SK-N-SH (cell line): ENCODE measurements around the gene SLC22A17. TPM values are rescaled to one million over a fixed set of nuclear protein-coding genes. Genes with fewer than 3 reads are reported as not detected.

Experiments
- CTCF ChIA-PET: fragments of 300-600, 350-600 bp; formaldehyde crosslinking; extraction: SDS; loops from one replicate; lab custom pipeline; 2021; lab: Yijun Ruan, JAX
- POLR2A ChIA-PET: fragments of 350-600 bp; sonication (Branson Sonifier 250); formaldehyde crosslinking; extraction: SDS; loops from one replicate; lab custom pipeline; 2020; ENCODE audit warnings: antibody characterized with exemption, inconsistent platforms; lab: Yijun Ruan, JAX
- DNase-seq: peaks from one replicate; pipeline ENCODE4 v3.0.0; 2012
- H2AFZ ChIP-seq: fragments of 200-600 bp; sonication (generic); 2 replicates; pipeline ENCODE4 v1.8.1; 2016; ENCODE audit warnings: antibody characterized with exemption, mild to moderate bottlenecking, low read depth
- H3F3A ChIP-seq: fragments of 200-600 bp; sonication (generic); replicated peaks from 2 replicates; pipeline ENCODE3; 2016; ENCODE audit warnings: antibody characterized with exemption, mild to moderate bottlenecking; ENCODE audit not compliant: insufficient read depth
- H3K27ac ChIP-seq, 2 experiments: fragments of 200-500 bp in 1 of 2; fragments of 200-600 bp in 1 of 2; sonication (Bioruptor generic) in 1 of 2; sonication (generic), shearing (Covaris generic) in 1 of 2; 2 replicates each; pipeline versions ENCODE4 v1.5.1 to v1.6.1; 2014 to 2016; ENCODE audit warnings: low read depth in 2 of 2, inconsistent platforms in 1 of 2, low read length in 1 of 2, mild to moderate bottlenecking in 1 of 2, mixed read lengths in 1 of 2
- H3K27me3 ChIP-seq: fragments of 200-600 bp; sonication (generic), shearing (Covaris generic); 2 replicates; pipeline ENCODE4 v1.6.1; 2016; ENCODE audit warnings: mixed run types; ENCODE audit not compliant: insufficient read depth
- H3K36me3 ChIP-seq, 2 experiments: fragments of 200-500 bp in 1 of 2; fragments of 200-600 bp in 1 of 2; sonication (Bioruptor generic) in 1 of 2; sonication (generic) in 1 of 2; replicated peaks in 1 of 2; 2 replicates each; pipeline versions ENCODE3 to v1.5.1; 2014 to 2016; ENCODE audit warnings: low read length in 1 of 2, mild to moderate bottlenecking in 1 of 2; ENCODE audit not compliant: insufficient read depth in 2 of 2, control insufficient read depth in 1 of 2
- H3K4me1 ChIP-seq, 2 experiments: fragments of 200-500 bp in 1 of 2; fragments of 200-600 bp in 1 of 2; sonication (Bioruptor generic) in 1 of 2; sonication (generic), shearing (Covaris generic) in 1 of 2; 2 replicates each; pipeline versions ENCODE4 v1.5.1 to v1.6.1; 2014 to 2016; ENCODE audit warnings: low read depth in 1 of 2, low read length in 1 of 2, mixed run types in 1 of 2; ENCODE audit not compliant: insufficient read depth in 2 of 2, control insufficient read depth in 1 of 2
- H3K4me2 ChIP-seq: fragments of 200-600 bp; sonication (generic), shearing (Covaris generic); 2 replicates; pipeline ENCODE4 v1.6.1; 2017; ENCODE audit warnings: mixed run types
- H3K4me3 ChIP-seq, 2 experiments: fragments of 200-500 bp in 1 of 2; fragments of 200-600 bp in 1 of 2; sonication (Bioruptor generic) in 1 of 2; sonication (generic), shearing (Covaris generic) in 1 of 2; 2 replicates each; pipeline versions ENCODE4 v1.5.1 to v1.8.1; 2014 to 2016; ENCODE audit warnings: low read depth in 2 of 2, inconsistent platforms in 1 of 2, low read length in 1 of 2, mild to moderate bottlenecking in 1 of 2, mixed read lengths in 1 of 2, moderate library complexity in 1 of 2
- H3K79me2 ChIP-seq: fragments of 200-600 bp; sonication (generic); 2 replicates; pipeline ENCODE4 v1.8.1; 2017; ENCODE audit warnings: mild to moderate bottlenecking; ENCODE audit not compliant: insufficient read depth
- H3K9ac ChIP-seq: fragments of 200-600 bp; sonication (generic); 2 replicates; pipeline ENCODE4 v1.6.1; 2017; ENCODE audit warnings: mixed run types
- H3K9me2 ChIP-seq: fragments of 200-600 bp; sonication (generic); 2 replicates; pipeline ENCODE4 v1.6.1; 2017; ENCODE audit warnings: mixed run types
- H3K9me3 ChIP-seq: fragments of 200-600 bp; sonication (generic); 2 replicates; pipeline ENCODE4 v1.6.1; 2017; ENCODE audit warnings: mixed run types, mild to moderate bottlenecking, moderate library complexity
- H4K20me1 ChIP-seq: fragments of 200-600 bp; sonication (generic); 2 replicates; pipeline ENCODE4 v1.6.1; 2017; ENCODE audit warnings: mild to moderate bottlenecking, mixed run types; ENCODE audit not compliant: insufficient read depth
- CHD2 ChIP-seq: fragments of 150-350 bp; IDR thresholded peaks from 2 replicates; pipeline ENCODE4 v1.6.1; 2018; ENCODE audit warnings: low read length; ENCODE audit not compliant: partially characterized antibody
- ELF1 ChIP-seq: IDR thresholded peaks from 2 replicates; pipeline ENCODE4 v1.4.0; 2012
- GATA2 ChIP-seq: sonication (generic); formaldehyde crosslinking; IDR thresholded peaks from 2 replicates; pipeline ENCODE4 v1.5.0; 2020; ENCODE audit warnings: mild to moderate bottlenecking, missing genetic modification reagents
- IRF3 ChIP-seq: fragments of 150-350 bp; IDR thresholded peaks from 2 replicates; pipeline ENCODE4 v1.6.1; 2016; ENCODE audit warnings: mild to moderate bottlenecking, low read depth, low read length
- JUND ChIP-seq: IDR thresholded peaks from 2 replicates; pipeline ENCODE4 v1.4.0; 2012
- MAX ChIP-seq: IDR thresholded peaks from 2 replicates; pipeline ENCODE4 v1.4.0; 2012; ENCODE audit warnings: low read depth
- MEF2A ChIP-seq: IDR thresholded peaks from 2 replicates; pipeline ENCODE4 v1.4.0; 2012; ENCODE audit warnings: low read depth, borderline replicate concordance
- MXI1 ChIP-seq: IDR thresholded peaks from 2 replicates; pipeline ENCODE4 v1.6.1; 2012; ENCODE audit warnings: mild to moderate bottlenecking, low read depth, low read length, improper control_type of control experiment
- NRF1 ChIP-seq: IDR thresholded peaks from 2 replicates; pipeline ENCODE4 v1.6.1; 2012; ENCODE audit warnings: low read depth, mild to moderate bottlenecking, low read length
- POLR2AphosphoS5 ChIP-seq: IDR thresholded peaks from 2 replicates; pipeline ENCODE4 v1.6.1; 2012; ENCODE audit warnings: low read depth, low read length
- RAD21 ChIP-seq: IDR thresholded peaks from 2 replicates; pipeline ENCODE4 v1.6.1; 2012; ENCODE audit warnings: mild to moderate bottlenecking, low read length
- RXRA ChIP-seq: IDR thresholded peaks from 2 replicates; pipeline ENCODE4 v1.4.0; 2012; ENCODE audit warnings: low read depth, mild to moderate bottlenecking, borderline replicate concordance
- TAF1 ChIP-seq: IDR thresholded peaks from 2 replicates; pipeline ENCODE4 v1.6.1; 2012; ENCODE audit warnings: low read depth, mild to moderate bottlenecking, low read length, moderate library complexity, borderline replicate concordance
- USF2 ChIP-seq: fragments of 150-350 bp; IDR thresholded peaks from 2 replicates; pipeline ENCODE4 v1.6.1; 2017; ENCODE audit warnings: antibody characterized with exemption, low read length, low read depth, borderline replicate concordance
- WGBS: methylation state at CpG from one replicate; pipeline ENCODE4 v1.1.6; 2017; ENCODE audit warnings: low lambda C conversion rate; 5-methylcytosine and 5-hydroxymethylcytosine counted together
- polyA plus RNA-seq, 3 experiments: library from polyadenylated mRNA; depleted of rRNA; stranded (reverse); fragments of >200 nt; gene quantifications; 2 replicates each; pipeline ENCODE4 v1.2.3, GENCODE V29; 2012
- TF ChIP-seq, protein P1 (sequence below): IDR thresholded peaks from 2 replicates; pipeline ENCODE4 v1.4.0; 2012; ENCODE audit warnings: low read depth, borderline replicate concordance

The SLC22A17 gene
- polyA plus RNA-seq, 1 of the 3 experiments (the other 2 are of a cell fraction): 27.2 TPM

GRCh38 chr14:23360496-23360895 is 7.8 kb upstream of the SLC22A17 start:
- POLR2A ChIA-PET: interaction anchor here (1.1 to 1.2 kb wide), 4 partner anchors 8 to 58 kb away, joined by 4 read pairs; partner anchors contain the start of genes PABPN1 and SLC22A17
- H3F3A ChIP-seq: no peaks in the 10 kb centered on the region
- DNase-seq: peak; percentile 63

GRCh38 chr14:23359722-23360447 is 7.2 kb upstream of the SLC22A17 start:
- CTCF ChIA-PET: interaction anchor here (1.0 to 6.4 kb wide), 6 partner anchors 14 to 38 kb away, joined by 3 to 42 read pairs (median 6); no protein-coding TSS in a partner anchor
- TF ChIP-seq ELF1 (no peak), MXI1 (no peak), JUND (no peak), TAF1 (no peak), NRF1 (no peak), CHD2 (no peak), MAX (no peak), IRF3 (no peak), MEF2A (no peak), RAD21 (no peak), USF2 (no peak), POLR2AphosphoS5 (no peak), GATA2 (CRISPR knock-in tag) (no peak)
- TF ChIP-seq, protein P1, sequence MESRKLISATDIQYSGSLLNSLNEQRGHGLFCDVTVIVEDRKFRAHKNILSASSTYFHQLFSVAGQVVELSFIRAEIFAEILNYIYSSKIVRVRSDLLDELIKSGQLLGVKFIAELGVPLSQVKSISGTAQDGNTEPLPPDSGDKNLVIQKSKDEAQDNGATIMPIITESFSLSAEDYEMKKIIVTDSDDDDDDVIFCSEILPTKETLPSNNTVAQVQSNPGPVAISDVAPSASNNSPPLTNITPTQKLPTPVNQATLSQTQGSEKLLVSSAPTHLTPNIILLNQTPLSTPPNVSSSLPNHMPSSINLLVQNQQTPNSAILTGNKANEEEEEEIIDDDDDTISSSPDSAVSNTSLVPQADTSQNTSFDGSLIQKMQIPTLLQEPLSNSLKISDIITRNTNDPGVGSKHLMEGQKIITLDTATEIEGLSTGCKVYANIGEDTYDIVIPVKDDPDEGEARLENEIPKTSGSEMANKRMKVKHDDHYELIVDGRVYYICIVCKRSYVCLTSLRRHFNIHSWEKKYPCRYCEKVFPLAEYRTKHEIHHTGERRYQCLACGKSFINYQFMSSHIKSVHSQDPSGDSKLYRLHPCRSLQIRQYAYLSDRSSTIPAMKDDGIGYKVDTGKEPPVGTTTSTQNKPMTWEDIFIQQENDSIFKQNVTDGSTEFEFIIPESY: no peak
- TF ChIP-seq, all 33 proteins: peak for 0
- Histone ChIP-seq H3K4me1 (peaks cover 0 to 8% of the 10 kb centered on the region in 2 experiments; a peak in 2 of 4 replicates), H2AFZ (no peak overlapping the region), H3F3A (no peaks in the 10 kb centered on the region), H3K27ac (no peak overlapping the region), H3K4me3 (no peak overlapping the region), H3K9ac (no peak overlapping the region), H4K20me1 (no peaks in the 10 kb centered on the region), H3K9me2 (no peaks in the 10 kb centered on the region), H3K9me3 (no peaks in the 10 kb centered on the region), H3K4me2 (no peak overlapping the region), H3K36me3 (peaks cover 0 to 2% of the 10 kb centered on the region in 2 experiments), H3K79me2 (peaks cover 6% of the 10 kb centered on the region; the same call in 1 of the 2 replicates), H3K27me3 (no peaks in the 10 kb centered on the region)
- DNase-seq: no peak
- POLR2A ChIA-PET: interaction anchor here (1.1 to 1.2 kb wide), 3 partner anchors 33 to 58 kb away, joined by 4 read pairs; partner anchors contain the start of gene PABPN1
- 83% methylated on average over 19 of the region's 22 CpGs for WGBS

More at GRCh38 chr14:23360496-23360895, 7.8 kb upstream of the SLC22A17 start:
- Histone ChIP-seq H2AFZ (no peak overlapping the region), H3K4me3 (no peak overlapping the region), H3K4me2 (no peak overlapping the region), H3K36me3 (peaks cover 0 to 2% of the 10 kb centered on the region in 2 experiments), H3K4me1 (peaks cover 0 to 8% of the 10 kb centered on the region in 2 experiments; a peak in 2 of 4 replicates), H3K79me2 (peaks cover 6% of the 10 kb centered on the region; the same call in 1 of the 2 replicates), H3K27me3 (no peaks in the 10 kb centered on the region), H4K20me1 (no peaks in the 10 kb centered on the region), H3K9me2 (no peaks in the 10 kb centered on the region), H3K27ac (no peak overlapping the region; a peak in 1 of 4 replicates), H3K9ac (no peak overlapping the region), H3K9me3 (no peaks in the 10 kb centered on the region)
- no peak for TF ChIP-seq MXI1
- no peak for TF ChIP-seq ELF1
- no peak for TF ChIP-seq RXRA
- 53% methylated on average over 2 of the region's 11 CpGs for WGBS
- CTCF ChIA-PET: interaction anchor here (1.0 to 6.4 kb wide), 6 partner anchors 15 to 37 kb away, joined by 3 to 42 read pairs (median 6); no protein-coding TSS in a partner anchor
